CD4-positive, alpha-beta memory T cell (primary cell): Measurements from ENCODE around the gene BIK. TPM values are rescaled to one million over a fixed set of nuclear protein-coding genes. Genes with fewer than 3 reads are reported as not detected.
"Not testable (repeated sequence)": the region's sequence is repeated elsewhere in the genome, so short reads cannot be mapped to it uniquely, and the experiment has no call there.

Source experiments
- CTCF ChIA-PET: fragments of 350-600 bp; sonication (Branson Sonifier 250); formaldehyde crosslinking; loops from one replicate; lab custom pipeline; 2021; ENCODE audit warnings: inconsistent platforms; ENCODE audit not compliant: partially characterized antibody; lab: Charles Lee
- POLR2A ChIA-PET: fragments of 350-600 bp; sonication (Branson Sonifier 250); formaldehyde crosslinking; loops from one replicate; lab custom pipeline; 2021; ENCODE audit not compliant: partially characterized antibody; lab: Charles Lee
- DNase-seq, 5 donors: peaks; one replicate each; pipeline versions ENCODE4 v3.0.0 to v3.0.0-alpha.2; 2020 to 2022; ENCODE audit warnings: mixed read lengths in 1 of 5
- H3K27ac ChIP-seq: one replicate; pipeline ENCODE4 v1.7.0; 2013; ENCODE audit warnings: low read depth, low read length
- H3K27me3 ChIP-seq: 2 replicates; pipeline ENCODE4 v1.7.0; 2013; ENCODE audit warnings: mild to moderate bottlenecking, low read length, moderate library complexity; ENCODE audit not compliant: insufficient read depth
- H3K36me3 ChIP-seq: 2 replicates; pipeline ENCODE4 v1.7.0; 2013; ENCODE audit warnings: mild to moderate bottlenecking, low read length, moderate library complexity; ENCODE audit not compliant: insufficient read depth
- H3K4me1 ChIP-seq: 2 replicates; pipeline ENCODE4 v1.7.0; 2013; ENCODE audit warnings: mild to moderate bottlenecking, low read length, moderate library complexity; ENCODE audit not compliant: insufficient read depth
- H3K4me3 ChIP-seq, 2 donors: one replicate each; pipeline ENCODE4 v1.7.0; 2013; ENCODE audit warnings: low read length in 2 of 2, mild to moderate bottlenecking in 1 of 2
- H3K9me3 ChIP-seq, 2 donors: one replicate each; pipeline ENCODE4 v1.7.0; 2013; ENCODE audit warnings: low read length in 2 of 2, control low read depth in 1 of 2; ENCODE audit not compliant: control insufficient read depth in 1 of 2
- H3K27ac Mint-ChIP-seq, 7 donors: one replicate each; pipeline ENCODE4 v1.8.0; 2020 to 2021; ENCODE audit warnings: mixed read lengths in 7 of 7, mild to moderate bottlenecking in 6 of 7, inconsistent platforms in 3 of 7, moderate library complexity in 3 of 7
- H3K27me3 Mint-ChIP-seq, 2 donors: one replicate each; pipeline ENCODE4 v1.8.0; 2020 to 2021; ENCODE audit warnings: mixed read lengths in 2 of 2
- H3K36me3 Mint-ChIP-seq, 2 donors: one replicate each; pipeline ENCODE4 v1.8.0; 2020 to 2021; ENCODE audit warnings: mixed read lengths in 2 of 2, inconsistent platforms in 1 of 2, mild to moderate bottlenecking in 1 of 2
- H3K4me1 Mint-ChIP-seq, 4 donors: one replicate each; pipeline ENCODE4 v1.8.0; 2020 to 2021; ENCODE audit warnings: mixed read lengths in 4 of 4, mild to moderate bottlenecking in 1 of 4
- H3K4me3 Mint-ChIP-seq, 8 donors: one replicate each; pipeline ENCODE4 v1.8.0; 2020 to 2021; ENCODE audit warnings: mixed read lengths in 8 of 8, mild to moderate bottlenecking in 7 of 8, moderate library complexity in 6 of 8, inconsistent platforms in 3 of 8
- H3K9me3 Mint-ChIP-seq, 8 donors: one replicate each; pipeline ENCODE4 v1.8.0; 2020 to 2021; ENCODE audit warnings: mixed read lengths in 8 of 8, mild to moderate bottlenecking in 5 of 8, inconsistent platforms in 3 of 8, moderate library complexity in 1 of 8
- intact Hi-C: fragments of 100-400 bp; cut with micrococcal nuclease; formaldehyde crosslinking; loops from one replicate; pipeline ENCODE4 v1.15.1; 2023
- polyA plus RNA-seq, 2 donors: library from polyadenylated mRNA; unstranded; fragments of 300-500 nt; fragmentation: Illumina TruSeq; gene quantifications; one replicate each; pipeline ENCODE4 v1.2.3, GENCODE V29; 2021
- total RNA-seq, 2 experiments: library from RNA; stranded (reverse); gene quantifications; one replicate each; pipeline ENCODE4 v1.2.3, GENCODE V29; 2021

Gene BIK
- total and polyA plus RNA-seq, 4 experiments from 2014 or later, result 2.5 to 8.8 (median 5.6) TPM

- H3K27ac ChIP-seq, H3K27ac Mint-ChIP-seq, H3K4me3 ChIP-seq, H3K9me3 ChIP-seq, H3K9me3 Mint-ChIP-seq, H3K4me3 Mint-ChIP-seq, H3K36me3 ChIP-seq, POLR2A ChIA-PET, DNase-seq, H3K27me3 ChIP-seq, H3K36me3 Mint-ChIP-seq, H3K27me3 Mint-ChIP-seq, intact Hi-C loops: not testable (repeated sequence)
- H3K4me1 ChIP-seq, result peaks cover 25% of the 10 kb centered on the region
- CTCF ChIA-PET, result interaction anchor here (0.7 kb wide), 1 partner anchor 19 kb away, joined by 3 read pairs; no protein-coding TSS in a partner anchor
- peaks cover 5 to 26% (median 15%) of the 10 kb centered on the region in 4 donors for H3K4me1 Mint-ChIP-seq
These were observed 35.8 kb downstream of the BIK start for GRCh38 chr22:43146332-43146731.

DNA sequence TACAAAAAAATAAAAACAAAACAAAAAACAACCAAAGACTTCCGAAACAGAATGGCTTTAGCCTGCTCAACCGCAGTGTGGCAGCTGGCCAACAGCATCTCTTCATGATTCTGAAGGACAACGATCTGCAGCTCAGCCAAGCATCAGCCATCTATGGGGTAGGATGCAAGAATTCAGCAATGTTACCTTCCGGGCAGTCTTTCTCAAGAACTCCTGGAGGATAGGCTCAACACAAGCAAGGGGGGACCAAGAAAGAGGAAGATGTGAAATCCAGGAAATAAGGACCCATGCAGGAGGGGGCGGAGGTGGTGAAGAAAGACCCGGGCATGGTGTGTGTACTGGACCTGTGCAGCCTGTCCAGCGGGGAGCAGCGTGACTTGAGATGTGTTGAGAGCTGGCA lies 37.3 kb downstream of the BIK start:
- H3K27ac ChIP-seq, result no peak overlapping the region
- H3K4me1 ChIP-seq, result peaks cover 22% of the 10 kb centered on the region
- Mint-ChIP-seq H3K4me3 (peak overlapping the region in 2 of 8 donors; percentile 31 to 35), H3K4me1 (peaks cover 5 to 27% (median 15%) of the 10 kb centered on the region in 4 donors), H3K27me3 (no peaks in the 10 kb centered on the region), H3K9me3 (peaks cover 0 to 3% (median 0%) of the 10 kb centered on the region in 8 donors), H3K36me3 (peaks cover 0 to 2% of the 10 kb centered on the region in 2 donors), H3K27ac (peak overlapping the region in 1 of 7 donors; percentile 81)
- CTCF ChIA-PET, result no interaction called here
- no peaks in the 10 kb centered on the region for H3K36me3 ChIP-seq
- DNase-seq, result no peak
- H3K9me3 ChIP-seq, result no peaks in the 10 kb centered on the region
- POLR2A ChIA-PET, result no interaction called here
- no peaks in the 10 kb centered on the region for H3K27me3 ChIP-seq
- intact Hi-C loops, result no loop called here
- no peak overlapping the region for H3K4me3 ChIP-seq

GRCh38 chr22:43148581-43148980 lies 38.0 kb downstream of the BIK start:
- Mint-ChIP-seq H3K27ac (no peak overlapping the region), H3K27me3 (no peaks in the 10 kb centered on the region), H3K4me1 (peaks cover 7 to 27% (median 15%) of the 10 kb centered on the region in 4 donors), H3K4me3 (peak overlapping the region in 2 of 8 donors; percentile 25 to 42), H3K9me3 (peaks cover 0 to 5% (median 0%) of the 10 kb centered on the region in 8 donors), H3K36me3 (peaks cover 0 to 3% of the 10 kb centered on the region in 2 donors)
- ChIA-PET CTCF (no interaction called here), POLR2A (interaction anchor here (1.2 kb wide), 1 partner anchor 39 kb away, joined by 3 read pairs; no protein-coding TSS in a partner anchor)
- peaks cover 22% of the 10 kb centered on the region for H3K4me1 ChIP-seq
- no peak overlapping the region for H3K4me3 ChIP-seq
- H3K9me3 ChIP-seq, result no peaks in the 10 kb centered on the region
- no peak overlapping the region for H3K27ac ChIP-seq
- intact Hi-C loops, result no loop called here
- H3K27me3 ChIP-seq, result no peaks in the 10 kb centered on the region
- no peaks in the 10 kb centered on the region for H3K36me3 ChIP-seq
- no peak for DNase-seq

GRCh38 chr22:43150731-43151206 lies 40.2 kb downstream of the BIK start:
- Mint-ChIP-seq H3K4me3 (peak overlapping the region; percentile 87 to 97 (median 90)), H3K36me3 (peaks cover 0 to 3% of the 10 kb centered on the region in 2 donors), H3K27me3 (no peaks in the 10 kb centered on the region), H3K4me1 (peaks cover 7 to 21% (median 14%) of the 10 kb centered on the region in 4 donors), H3K27ac (peak overlapping the region; percentile 77 to 95 (median 92)), H3K9me3 (peaks cover 0 to 5% (median 0%) of the 10 kb centered on the region in 8 donors)
- Histone ChIP-seq H3K9me3 (no peaks in the 10 kb centered on the region), H3K27me3 (no peaks in the 10 kb centered on the region), H3K4me3 (peak overlapping the region; percentile 13 to 29), H3K27ac (peak overlapping the region; percentile 68), H3K36me3 (no peaks in the 10 kb centered on the region), H3K4me1 (peaks cover 18% of the 10 kb centered on the region)
- no peak for DNase-seq
- ChIA-PET POLR2A (interaction anchor here (2.6 kb wide), 1 partner anchor 36 kb away, joined by 28 read pairs; the partner anchor contains the start of gene TTLL12), CTCF (interaction anchor here (1.4 kb wide), 1 partner anchor 37 kb away, joined by 5 read pairs; no protein-coding TSS in a partner anchor)
- intact Hi-C loops, result loop anchor here (5.0 kb wide), 1 partner anchor 38 kb away; the partner anchor contains the start of gene BIK

- intact Hi-C loops, result loop anchor here (2.0 to 5.0 kb wide), 2 partner anchors 35 to 39 kb away; partner anchors contain the start of genes BIK and TTLL12
- no peaks in the 10 kb centered on the region for H3K27me3 Mint-ChIP-seq
- ChIA-PET POLR2A (interaction anchor here (1.9 to 2.6 kb wide), 2 partner anchors 8 to 36 kb away, joined by 11 to 28 read pairs; partner anchors contain the start of genes MCAT and TTLL12), CTCF (interaction anchor here (1.4 kb wide), 1 partner anchor 36 kb away, joined by 5 read pairs; no protein-coding TSS in a partner anchor)
- H3K4me3 Mint-ChIP-seq, result peak within 1 kb of the TSS; percentile 87 to 97 (median 90)
- peak; percentile 41 to 53 (median 45) for DNase-seq
- H3K27ac Mint-ChIP-seq, result peak within 1 kb of the TSS; percentile 83 to 95 (median 92)
- peak within 1 kb of the TSS; percentile 68 for H3K27ac ChIP-seq
- peaks cover 0 to 3% (median 0%) of the 10 kb centered on the region in 8 donors for H3K9me3 Mint-ChIP-seq
- H3K36me3 Mint-ChIP-seq, result peaks cover 0 to 3% of the 10 kb centered on the region in 2 donors
- H3K4me3 ChIP-seq, result peak within 1 kb of the TSS; percentile 61 to 88
- peaks cover 7 to 25% (median 15%) of the 10 kb centered on the region in 4 donors for H3K4me1 Mint-ChIP-seq
- no peaks in the 10 kb centered on the region for H3K9me3 ChIP-seq
- peaks cover 18% of the 10 kb centered on the region for H3K4me1 ChIP-seq
- H3K27me3 ChIP-seq, result no peaks in the 10 kb centered on the region
- H3K36me3 ChIP-seq, result no peaks in the 10 kb centered on the region
These were observed 40.9 kb downstream of the BIK start, which contains the start of gene TSPO for GRCh38 chr22:43151251-43152002. Gene TSPO, plus strand, starts transcription at chr22:43151559. Its CDS starts 7,680 bp downstream, at chr22:43159239.

DNA sequence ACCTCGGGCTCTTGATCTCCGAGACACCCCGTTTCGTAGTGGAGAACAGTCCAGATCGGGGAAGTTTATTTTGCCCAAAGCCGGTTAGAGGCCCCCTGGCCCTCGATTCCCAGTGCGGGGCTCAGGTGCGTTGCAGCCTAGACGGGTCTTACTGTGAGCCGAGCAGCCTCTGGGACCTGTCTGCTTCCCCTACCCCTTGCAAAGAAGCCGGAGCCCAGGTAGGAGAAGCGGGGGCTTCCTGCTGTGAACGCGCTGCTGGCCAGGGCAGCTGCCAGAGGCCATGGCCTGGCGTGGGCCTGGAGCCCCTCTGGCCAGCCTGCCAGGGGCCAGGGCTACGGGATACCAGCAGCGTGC lies 41.4 kb downstream of the BIK start:
- H3K27me3 Mint-ChIP-seq, result no peaks in the 10 kb centered on the region
- no peaks in the 10 kb centered on the region for H3K36me3 ChIP-seq
- peaks cover 7 to 29% (median 15%) of the 10 kb centered on the region in 4 donors for H3K4me1 Mint-ChIP-seq
- POLR2A ChIA-PET, result interaction anchor here (1.0 to 2.6 kb wide), 4 partner anchors 9 to 35 kb away, joined by 3 to 28 read pairs (median 8); partner anchors contain the start of genes MCAT and TTLL12
- H3K4me1 ChIP-seq, result peaks cover 18% of the 10 kb centered on the region
- H3K27me3 ChIP-seq, result no peaks in the 10 kb centered on the region
- peak overlapping the region; percentile 68 for H3K27ac ChIP-seq
- no peak for DNase-seq
- peaks cover 0 to 3% (median 0%) of the 10 kb centered on the region in 8 donors for H3K9me3 Mint-ChIP-seq
- H3K4me3 Mint-ChIP-seq, result peak overlapping the region; percentile 83 to 91 (median 86)
- peak overlapping the region; percentile 61 to 88 for H3K4me3 ChIP-seq
- CTCF ChIA-PET, result interaction anchor here (1.4 kb wide), 1 partner anchor 36 kb away, joined by 5 read pairs; no protein-coding TSS in a partner anchor
- H3K27ac Mint-ChIP-seq, result peak overlapping the region; percentile 77 to 92 (median 83)
- peaks cover 0 to 6% of the 10 kb centered on the region in 2 donors for H3K36me3 Mint-ChIP-seq
- intact Hi-C loops, result loop anchor here (2.0 to 5.0 kb wide), 2 partner anchors 35 to 40 kb away; partner anchors contain the start of genes BIK and TTLL12
- no peaks in the 10 kb centered on the region for H3K9me3 ChIP-seq
